ENCODE data around the gene ITPK1.

The ITPK1 gene

DNA sequence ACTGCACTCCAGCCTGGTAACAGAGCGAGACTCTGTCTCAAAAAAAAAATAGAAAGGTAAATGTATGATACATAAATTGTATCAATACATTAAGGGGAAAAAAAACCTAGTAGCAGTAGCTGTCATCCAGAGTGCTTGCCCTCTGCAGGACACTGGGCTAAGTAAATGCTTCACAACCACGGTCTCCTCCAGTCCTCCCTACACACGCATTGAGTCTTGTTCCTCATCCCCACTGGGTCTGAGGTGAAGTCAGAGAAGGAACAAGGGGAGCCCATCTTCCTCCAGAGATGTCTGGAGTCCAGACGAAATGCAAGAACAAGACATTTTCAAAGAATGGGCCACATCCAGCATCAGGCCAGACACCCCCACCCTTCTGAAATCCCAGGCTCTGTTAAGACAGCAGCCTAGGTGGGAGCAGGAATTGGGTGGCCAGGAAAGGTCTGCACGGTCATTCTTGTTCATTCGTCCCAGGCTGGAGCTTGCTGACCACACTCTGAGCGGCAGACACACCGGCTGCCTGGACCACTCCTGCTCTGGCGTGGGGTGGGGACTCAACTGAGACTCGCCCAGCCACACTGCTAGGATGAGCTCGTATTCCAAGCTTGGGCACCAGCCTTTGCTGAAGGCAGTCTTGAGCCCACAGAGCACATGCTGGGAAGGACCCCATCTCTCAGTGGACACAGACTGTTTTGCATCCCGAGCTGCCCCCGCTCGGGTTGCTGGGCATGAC is 147.3 kb downstream of the ITPK1 start:
- DNase-seq (ENCODE audit: low spot score) = no peak

DNA sequence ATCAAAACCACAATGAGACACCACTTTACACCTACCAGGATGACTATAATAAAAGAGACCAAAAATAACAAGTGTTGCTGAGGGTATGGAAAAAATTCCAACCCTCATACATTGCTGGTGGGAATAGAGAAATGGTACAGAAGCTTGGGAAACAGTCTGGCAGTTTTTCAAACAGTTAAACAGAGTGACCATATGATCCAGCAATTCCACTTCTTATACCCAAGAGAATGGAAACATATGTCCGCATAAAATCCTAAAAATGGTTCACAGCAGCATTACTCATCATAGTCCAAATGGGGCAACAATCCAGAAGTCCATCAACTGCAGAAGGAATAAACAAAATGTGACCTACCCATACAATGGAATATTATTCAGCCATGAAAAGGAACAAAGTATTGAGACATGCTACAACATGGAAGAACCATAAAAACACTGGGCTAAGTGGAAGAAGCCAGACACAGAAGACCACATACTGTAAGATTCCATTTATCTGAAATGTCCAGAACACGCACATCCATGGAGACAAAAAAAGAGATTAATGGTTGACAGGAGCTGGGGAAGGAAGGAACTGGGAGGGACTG is 148.3 kb downstream of the ITPK1 start:
- no peak for DNase-seq (ENCODE audit: low spot score)

GRCh38 chr14:92965281-92965680 is 150.4 kb downstream of the ITPK1 start:
- DNase-seq (ENCODE audit: low spot score) = no peak

- DNase-seq (ENCODE audit: low spot score) = no peak
Measured at GRCh38 chr14:92964124-92965109, 151.3 kb downstream of the ITPK1 start.

DNA sequence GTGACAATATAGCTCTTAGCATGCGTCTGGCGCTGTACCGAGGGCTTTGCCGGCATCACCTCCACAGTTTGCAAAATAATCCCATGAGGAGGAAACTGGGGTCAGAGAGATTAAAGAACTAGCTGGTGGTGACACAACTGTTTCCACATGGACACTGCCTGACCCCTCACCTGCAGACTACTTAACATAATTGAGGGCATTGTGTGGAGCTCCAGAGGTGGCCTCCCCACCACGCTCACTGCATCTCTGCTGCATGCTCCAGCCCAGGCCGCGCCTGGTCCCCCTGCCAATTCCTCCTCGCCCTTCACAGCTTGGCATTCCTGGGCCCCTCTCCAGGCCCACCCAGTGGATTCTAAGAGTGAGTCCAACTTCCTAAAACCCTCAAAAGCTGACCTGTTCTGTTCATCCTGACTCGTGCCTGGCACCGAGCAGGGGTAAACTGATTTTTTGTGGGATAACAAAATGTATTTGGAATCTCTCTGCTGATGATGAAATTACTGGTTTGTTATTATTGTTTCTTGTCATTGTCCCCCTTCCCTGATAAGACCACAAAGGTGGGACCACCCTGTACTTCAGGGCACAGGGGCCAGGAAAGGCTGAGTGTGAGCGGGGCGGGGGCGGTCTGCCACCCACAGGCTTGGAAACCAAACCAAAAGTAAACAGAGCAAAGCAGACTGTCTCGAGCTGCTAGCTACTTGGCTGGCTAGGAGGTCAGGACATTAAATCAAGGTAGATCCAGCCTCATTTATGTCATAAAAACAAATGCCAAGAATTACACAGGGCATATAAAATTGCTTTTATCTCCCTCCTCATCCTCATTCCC is 152.2 kb downstream of the ITPK1 start:
- no peak for DNase-seq (ENCODE audit: low spot score)

DNA sequence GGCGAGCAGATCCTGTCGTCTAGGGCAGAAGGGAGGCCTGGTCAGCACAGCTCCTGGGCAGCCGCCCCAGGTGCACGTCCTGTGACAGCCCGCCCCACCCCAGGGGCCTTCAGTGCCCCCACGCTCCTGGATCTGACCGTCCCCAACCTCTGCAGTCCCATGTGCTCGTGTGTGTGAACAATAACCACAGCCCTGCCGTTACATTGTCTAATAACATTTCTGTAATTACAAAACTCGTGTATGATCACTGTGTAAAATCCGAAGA is 153.0 kb downstream of the ITPK1 start:
- DNase-seq (ENCODE audit: low spot score) = no peak

DNA sequence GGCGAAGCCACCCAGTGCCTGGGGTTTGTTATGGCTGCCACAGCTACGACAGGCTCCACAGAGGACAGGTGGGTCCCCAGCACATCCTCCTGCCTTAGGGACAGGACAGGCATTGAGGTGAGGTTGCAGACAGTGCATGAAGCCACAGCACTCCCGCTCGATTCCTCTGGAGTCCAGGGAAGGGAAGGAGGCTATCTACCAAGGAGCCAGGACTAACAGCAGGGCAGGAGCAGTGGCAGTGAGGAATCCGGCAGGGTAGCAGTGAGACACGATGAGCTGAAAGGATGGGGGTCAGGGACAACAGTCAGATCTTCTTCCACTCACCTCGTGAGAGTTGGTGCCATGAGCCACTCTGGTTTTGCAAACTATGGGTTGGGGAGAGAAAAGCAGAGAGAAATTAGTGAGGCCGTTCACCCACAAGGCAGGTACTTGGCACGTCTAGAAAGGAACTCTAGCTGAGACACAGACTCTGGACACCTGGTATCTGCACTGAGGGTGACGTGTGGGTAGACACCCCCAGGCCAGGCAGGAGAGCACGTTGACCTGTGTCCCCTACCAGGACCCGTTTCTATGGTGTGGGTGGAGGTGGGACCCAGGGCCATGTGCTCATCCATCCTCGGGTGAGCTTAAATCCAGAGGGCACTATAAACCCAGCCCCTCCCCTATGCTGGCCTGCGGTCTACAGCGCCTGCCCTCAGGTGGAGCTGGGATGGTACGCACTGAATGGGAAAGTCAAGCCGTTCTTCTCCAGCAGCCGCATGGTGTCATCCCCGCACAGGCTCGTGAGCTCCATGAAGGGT is 153.5 kb downstream of the ITPK1 start:
- no peak for DNase-seq (ENCODE audit: low spot score)

GRCh38 chr14:92961567-92961855 is 154.2 kb downstream of the ITPK1 start:
- DNase-seq (ENCODE audit: low spot score) = no peak

- DNase-seq (ENCODE audit: low spot score) = no peak
Measured at GRCh38 chr14:92960706-92961566, 154.8 kb downstream of the ITPK1 start.

DNA sequence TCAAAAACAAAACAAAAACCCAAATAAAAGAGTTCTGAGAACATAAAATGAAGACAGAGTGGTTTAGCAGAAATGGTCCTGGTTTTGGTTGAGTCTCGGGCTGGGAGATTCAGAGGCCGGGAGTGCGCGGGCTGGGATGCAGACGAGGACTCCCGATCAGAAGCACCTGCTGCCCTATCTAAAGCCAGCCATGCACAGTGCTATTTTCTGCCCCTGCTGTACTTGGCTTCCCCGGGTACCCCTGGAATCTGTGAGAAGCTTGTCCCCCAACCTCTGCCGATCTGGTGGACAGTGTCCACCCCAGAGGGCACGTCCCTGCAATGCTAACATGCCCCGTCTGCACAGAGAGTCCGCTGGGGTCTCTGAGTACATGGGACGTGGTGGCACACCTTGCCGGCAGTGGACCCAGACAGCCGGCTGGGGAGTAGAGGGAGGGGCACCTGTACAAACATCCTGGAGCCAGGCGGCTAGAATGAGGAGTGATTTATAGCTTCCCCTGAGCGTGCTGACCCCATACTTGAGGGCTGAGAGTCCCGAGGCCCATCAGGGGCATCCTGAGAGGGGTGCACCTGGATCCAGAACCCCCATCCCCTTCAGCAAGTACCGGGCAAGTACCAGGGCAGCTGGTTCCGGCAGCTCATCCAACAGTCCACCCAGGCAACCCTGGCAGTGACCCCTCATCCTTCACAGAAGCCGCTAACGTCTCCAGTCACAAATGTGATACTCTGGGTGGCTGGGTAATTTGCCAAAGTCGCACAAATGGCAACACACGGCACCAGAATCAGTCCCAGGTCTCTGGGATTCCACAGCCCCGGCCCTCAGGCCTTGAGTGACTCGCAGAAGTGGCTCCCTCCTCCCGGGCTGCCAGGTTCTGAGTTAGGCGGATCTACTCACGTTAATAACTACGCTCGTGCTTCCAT is 155.7 kb downstream of the ITPK1 start:
- DNase-seq (ENCODE audit: low spot score) = no peak

DNA sequence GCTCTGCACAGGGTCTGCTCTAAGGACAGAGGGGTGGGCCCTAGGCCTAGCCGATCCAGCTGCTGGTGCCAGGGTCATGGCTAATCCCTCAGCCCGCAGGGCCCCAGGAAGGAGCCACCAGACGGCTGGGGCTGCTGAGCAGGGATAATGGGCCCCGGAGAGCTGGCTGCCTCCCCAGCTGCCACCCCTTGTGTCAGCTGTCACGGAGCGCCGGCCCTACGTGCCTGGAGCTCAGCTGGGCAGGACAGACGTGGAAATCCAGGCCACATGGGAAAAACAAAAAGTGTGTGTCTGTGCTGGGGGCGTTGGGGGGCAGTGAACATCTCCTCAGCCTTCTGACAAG is 156.6 kb downstream of the ITPK1 start:
- no peak for DNase-seq (ENCODE audit: low spot score)

GRCh38 chr14:92958373-92959188 is 157.1 kb downstream of the ITPK1 start:
- no peak for DNase-seq (ENCODE audit: low spot score)

- DNase-seq (ENCODE audit: low spot score) = no peak
Measured at GRCh38 chr14:92956961-92957360, 158.8 kb downstream of the ITPK1 start.

DNA sequence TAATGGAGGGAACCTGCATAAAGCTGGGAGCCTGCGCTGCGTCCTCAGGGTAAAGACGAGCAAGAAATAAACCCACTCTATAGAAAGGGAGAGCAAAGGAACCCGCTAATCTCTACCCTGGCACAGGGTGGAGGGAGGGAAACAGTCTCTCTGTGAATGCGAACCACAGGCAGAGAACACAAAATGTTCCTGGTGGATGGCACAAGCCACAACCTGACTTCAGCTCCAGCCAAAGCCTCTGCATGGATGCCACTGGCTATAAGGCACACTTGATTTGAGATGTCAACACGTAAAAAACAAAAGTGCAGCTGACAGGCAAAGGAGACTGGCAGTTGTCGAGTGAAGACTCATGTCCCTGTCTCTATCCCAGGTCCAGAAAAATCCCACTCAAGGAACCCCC is 160.3 kb downstream of the ITPK1 start:
- DNase-seq (ENCODE audit: low spot score) = no peak

- no peak for DNase-seq (ENCODE audit: low spot score)
Measured at GRCh38 chr14:92954933-92955332, 160.8 kb downstream of the ITPK1 start.

- no peak for DNase-seq (ENCODE audit: low spot score)
Measured at GRCh38 chr14:92953526-92953925, 162.2 kb downstream of the ITPK1 start.

- DNase-seq (ENCODE audit: low spot score) = no peak
Measured at GRCh38 chr14:92952481-92953298, 163.0 kb downstream of the ITPK1 start.

- DNase-seq (ENCODE audit: low spot score) = peak; percentile 86
Measured at GRCh38 chr14:92951912-92952471, 163.7 kb downstream of the ITPK1 start.
